H9 (cell line): ENCODE measurements around the gene RCAN3. TPM values are rescaled to one million over a fixed set of nuclear protein-coding genes. Genes with fewer than 3 reads are reported as not detected.
A peak's percentile ranks its signal among the peaks of the same experiment; 100 is the strongest.

Source experiments
- DNase-seq: peaks from one replicate; pipeline ENCODE4 v3.0.0-alpha.2; 2017
- H2AFZ ChIP-seq: one replicate; pipeline ENCODE4 v1.6.1; 2013; ENCODE audit warnings: mild to moderate bottlenecking, low read length, control low read depth, moderate library complexity
- H2AK5ac ChIP-seq: 2 replicates; pipeline ENCODE4 v1.6.1; 2013; ENCODE audit warnings: low read length, control low read depth, mixed read lengths; ENCODE audit not compliant: insufficient read length
- H2BK120ac ChIP-seq: one replicate; pipeline ENCODE4 v1.6.1; 2013; ENCODE audit warnings: low read depth, mild to moderate bottlenecking, low read length, control low read depth, inconsistent platforms; ENCODE audit not compliant: poor library complexity, severe bottlenecking
- H2BK12ac ChIP-seq: 2 replicates; pipeline ENCODE4 v1.6.1; 2013; ENCODE audit warnings: low read length, control low read depth, mixed read lengths, low read depth; ENCODE audit not compliant: insufficient read length
- H2BK15ac ChIP-seq: 2 replicates; pipeline ENCODE4 v1.6.1; 2013; ENCODE audit warnings: low read depth, low read length, control low read depth
- H2BK20ac ChIP-seq: one replicate; pipeline ENCODE4 v1.6.1; 2013; ENCODE audit warnings: low read depth, mild to moderate bottlenecking, low read length, control low read depth, inconsistent platforms; ENCODE audit not compliant: poor library complexity, severe bottlenecking
- H2BK5ac ChIP-seq: 2 replicates; pipeline ENCODE4 v1.6.1; 2013; ENCODE audit warnings: low read length, control low read depth, mixed read lengths; ENCODE audit not compliant: insufficient read length
- H3K14ac ChIP-seq: 2 replicates; pipeline ENCODE4 v1.6.1; 2013; ENCODE audit warnings: low read length, control low read depth; ENCODE audit not compliant: insufficient read depth
- H3K18ac ChIP-seq: 2 replicates; pipeline ENCODE4 v1.6.1; 2013; ENCODE audit warnings: low read depth, mild to moderate bottlenecking, mixed read lengths, low read length, control low read depth; ENCODE audit not compliant: insufficient read length
- H3K23ac ChIP-seq: 2 replicates; pipeline ENCODE4 v1.6.1; 2013; ENCODE audit warnings: low read length, control low read depth, mixed read lengths, low read depth; ENCODE audit not compliant: insufficient read length
- H3K23me2 ChIP-seq: 2 replicates; pipeline ENCODE4 v1.6.1; 2013; ENCODE audit warnings: low read depth, mild to moderate bottlenecking, mixed read lengths, low read length, control low read depth; ENCODE audit not compliant: insufficient read length, poor library complexity, severe bottlenecking
- H3K27ac ChIP-seq: 2 replicates; pipeline ENCODE4 v1.5.1; 2013; ENCODE audit warnings: low read length, control low read depth, mixed read lengths, low read depth; ENCODE audit not compliant: insufficient read length
- H3K27me3 ChIP-seq: 2 replicates; pipeline ENCODE4 v1.6.1; 2013; ENCODE audit warnings: low read length, control low read depth, inconsistent platforms; ENCODE audit not compliant: insufficient read depth
- H3K4ac ChIP-seq: 2 replicates; pipeline ENCODE4 v1.6.1; 2013; ENCODE audit warnings: low read depth, mild to moderate bottlenecking, control low read depth, inconsistent platforms, low read length, moderate library complexity
- H3K4me1 ChIP-seq: 2 replicates; pipeline ENCODE4 v1.6.1; 2013; ENCODE audit warnings: low read length, control low read depth, inconsistent platforms; ENCODE audit not compliant: insufficient read depth
- H3K4me2 ChIP-seq: 2 replicates; pipeline ENCODE4 v1.6.1; 2013; ENCODE audit warnings: low read length, control low read depth, mixed read lengths; ENCODE audit not compliant: insufficient read length, insufficient read depth
- H3K56ac ChIP-seq: 2 replicates; pipeline ENCODE4 v1.6.1; 2013; ENCODE audit warnings: low read depth, mild to moderate bottlenecking, mixed read lengths, low read length, control low read depth; ENCODE audit not compliant: insufficient read length
- H3K79me1 ChIP-seq: 2 replicates; pipeline ENCODE4 v1.6.1; 2013; ENCODE audit warnings: low read depth, mild to moderate bottlenecking, moderate library complexity, low read length, control low read depth, inconsistent platforms; ENCODE audit not compliant: insufficient read depth, poor library complexity, severe bottlenecking
- H3K79me2 ChIP-seq: 2 replicates; pipeline ENCODE4 v1.6.1; 2013; ENCODE audit warnings: low read length, control low read depth, inconsistent platforms; ENCODE audit not compliant: insufficient read depth
- H3K9ac ChIP-seq: 2 replicates; pipeline ENCODE4 v1.6.1; 2013; ENCODE audit warnings: low read length, control low read depth, mixed read lengths; ENCODE audit not compliant: insufficient read length; ENCODE audit errors: extremely low read depth
- H3K9me3 ChIP-seq: one replicate; pipeline ENCODE4 v1.6.1; 2013; ENCODE audit warnings: low read depth, low read length, inconsistent platforms; ENCODE audit not compliant: control insufficient read depth
- H3T11ph ChIP-seq: one replicate; pipeline ENCODE4 v1.6.1; 2013; ENCODE audit warnings: mild to moderate bottlenecking, low read length, control low read depth, inconsistent platforms
- H4K20me1 ChIP-seq: one replicate; pipeline ENCODE4 v1.6.1; 2013; ENCODE audit not compliant: control insufficient read depth, insufficient read length, insufficient read depth
- H4K5ac ChIP-seq: 2 replicates; pipeline ENCODE4 v1.6.1; 2013; ENCODE audit warnings: low read depth, mild to moderate bottlenecking, mixed read lengths, low read length, control low read depth; ENCODE audit not compliant: insufficient read length
- H4K8ac ChIP-seq: replicated peaks from 2 replicates; pipeline ENCODE4 v1.6.1; 2013; ENCODE audit warnings: low read length, control low read depth, mixed read lengths, low read depth; ENCODE audit not compliant: insufficient read length
- H4K91ac ChIP-seq: 2 replicates; pipeline ENCODE4 v1.6.1; 2013; ENCODE audit warnings: low read depth, mild to moderate bottlenecking, moderate library complexity, mixed read lengths, low read length, control low read depth; ENCODE audit not compliant: insufficient read length
- H3K27ac Mint-ChIP-seq, 3 experiments: 2 replicates in 2 of 3; 3 replicates in 1 of 3; pipeline ENCODE4 v1.8.0; 2020 to 2021; ENCODE audit warnings: mixed read lengths in 3 of 3, mild to moderate bottlenecking in 1 of 3, moderate library complexity in 1 of 3
- H3K27me3 Mint-ChIP-seq: 2 replicates; pipeline ENCODE4 v1.8.0; 2021; ENCODE audit warnings: low read depth, mild to moderate bottlenecking, moderate library complexity, mixed read lengths
- H3K36me3 Mint-ChIP-seq, 3 experiments: 2 replicates in 2 of 3; 3 replicates in 1 of 3; pipeline ENCODE4 v1.8.0; 2020 to 2021; ENCODE audit warnings: low read depth in 3 of 3, mixed read lengths in 3 of 3; ENCODE audit not compliant: insufficient read depth in 1 of 3
- H3K4me1 Mint-ChIP-seq, 2 experiments: 2 replicates each; pipeline ENCODE4 v1.8.0; 2020; ENCODE audit warnings: mixed read lengths in 2 of 2
- H3K4me3 Mint-ChIP-seq, 2 experiments: 2 replicates in 1 of 2; 3 replicates in 1 of 2; pipeline ENCODE4 v1.8.0; 2020 to 2021; ENCODE audit warnings: mild to moderate bottlenecking in 2 of 2, mixed read lengths in 2 of 2, moderate library complexity in 1 of 2
- H3K9me3 Mint-ChIP-seq, 2 experiments: 2 replicates in 1 of 2; 3 replicates in 1 of 2; pipeline ENCODE4 v1.8.0; 2020; ENCODE audit warnings: mild to moderate bottlenecking in 2 of 2, mixed read lengths in 2 of 2, moderate library complexity in 1 of 2
- WGBS: extraction: QIAGEN DNeasy Blood & Tissue Kit; methylation state at CpG from one replicate; pipeline ENCODE4 v1.1.7; 2013; ENCODE audit warnings: missing lambda C conversion rate, low lambda C conversion rate, mixed read lengths; ENCODE audit not compliant: insufficient read length; ENCODE audit errors: extremely low coverage; 5-methylcytosine and 5-hydroxymethylcytosine counted together
- total RNA-seq: library from RNA; stranded (reverse); gene quantifications from 2 replicates; pipeline ENCODE4 v1.2.1, GENCODE V29; 2021
- TF ChIP-seq, protein P1 (sequence below): fragments of 200-600 bp; sonication (generic); conservative IDR thresholded peaks from 3 replicates; pipeline ENCODE4 v1.8.0; 2021; ENCODE audit warnings: antibody characterized with exemption, mild to moderate bottlenecking

Gene RCAN3
- total RNA-seq, 1 experiment from 2014 or later, result 13.0 TPM

DNA sequence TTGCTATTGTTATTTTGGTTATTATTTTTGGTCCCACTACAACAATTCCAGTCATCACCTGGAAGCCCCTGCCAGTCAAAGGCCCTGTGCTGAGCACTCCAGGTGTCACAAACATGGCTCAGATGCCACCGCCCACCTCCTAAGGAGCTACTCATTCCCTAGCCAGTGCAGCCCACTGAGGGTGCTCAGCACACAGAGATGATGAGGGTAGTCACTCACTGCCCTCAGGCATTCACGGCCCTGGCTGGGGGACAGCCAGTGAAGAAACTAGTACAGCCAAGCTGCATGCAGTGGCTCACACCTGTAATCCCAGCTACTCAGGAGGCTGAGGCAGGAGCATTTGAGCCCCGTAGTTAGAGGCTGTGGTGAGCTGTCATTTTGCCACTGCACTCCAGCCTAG, 44.8 kb upstream of the RCAN3 start:
- no peaks in the 10 kb centered on the region for H3K27me3 ChIP-seq
- no peak overlapping the region for H3K9ac ChIP-seq
- no CpG with 5 or more reads among the region's 3 CpGs for WGBS
- H4K5ac ChIP-seq, result no peak overlapping the region
- no peaks in the 10 kb centered on the region for H3K27me3 Mint-ChIP-seq
- H3K4me2 ChIP-seq, result no peak overlapping the region
- H2BK12ac ChIP-seq, result no peak overlapping the region
- no peak overlapping the region for H2AK5ac ChIP-seq
- H3K56ac ChIP-seq, result no peak overlapping the region
- H2BK15ac ChIP-seq, result no peak overlapping the region
- H4K91ac ChIP-seq, result no peak overlapping the region
- peaks cover 0 to 4% of the 10 kb centered on the region in 2 experiments; a peak in 2 of 4 replicates for H3K4me1 Mint-ChIP-seq
- H3K4me3 Mint-ChIP-seq, result no peak overlapping the region
- H3K79me1 ChIP-seq, result no peaks in the 10 kb centered on the region
- H3K18ac ChIP-seq, result no peak overlapping the region
- no peak overlapping the region for H2BK120ac ChIP-seq
- peaks cover 6 to 10% (median 9%) of the 10 kb centered on the region in 3 experiments; a peak in 4 of 7 replicates for H3K36me3 Mint-ChIP-seq
- H3K23ac ChIP-seq, result no peak overlapping the region
- H3K9me3 Mint-ChIP-seq, result peaks cover 2 to 4% of the 10 kb centered on the region in 2 experiments; a peak in 2 of 5 replicates
- no peak for DNase-seq
- H4K8ac ChIP-seq, result no peak overlapping the region
- H3K79me2 ChIP-seq, result no peaks in the 10 kb centered on the region
- H3K4ac ChIP-seq, result no peak overlapping the region
- H3K27ac Mint-ChIP-seq, result peak overlapping the region in 1 of 3 experiments; percentile 31; a peak in 1 of 7 replicates
- no peak overlapping the region for H2BK5ac ChIP-seq
- no peak overlapping the region for H3K27ac ChIP-seq
- no peaks in the 10 kb centered on the region for H3K4me1 ChIP-seq
- no peak overlapping the region for H3T11ph ChIP-seq
- H4K20me1 ChIP-seq, result no peaks in the 10 kb centered on the region
- no peak overlapping the region for H2AFZ ChIP-seq
- TF ChIP-seq, protein P1, sequence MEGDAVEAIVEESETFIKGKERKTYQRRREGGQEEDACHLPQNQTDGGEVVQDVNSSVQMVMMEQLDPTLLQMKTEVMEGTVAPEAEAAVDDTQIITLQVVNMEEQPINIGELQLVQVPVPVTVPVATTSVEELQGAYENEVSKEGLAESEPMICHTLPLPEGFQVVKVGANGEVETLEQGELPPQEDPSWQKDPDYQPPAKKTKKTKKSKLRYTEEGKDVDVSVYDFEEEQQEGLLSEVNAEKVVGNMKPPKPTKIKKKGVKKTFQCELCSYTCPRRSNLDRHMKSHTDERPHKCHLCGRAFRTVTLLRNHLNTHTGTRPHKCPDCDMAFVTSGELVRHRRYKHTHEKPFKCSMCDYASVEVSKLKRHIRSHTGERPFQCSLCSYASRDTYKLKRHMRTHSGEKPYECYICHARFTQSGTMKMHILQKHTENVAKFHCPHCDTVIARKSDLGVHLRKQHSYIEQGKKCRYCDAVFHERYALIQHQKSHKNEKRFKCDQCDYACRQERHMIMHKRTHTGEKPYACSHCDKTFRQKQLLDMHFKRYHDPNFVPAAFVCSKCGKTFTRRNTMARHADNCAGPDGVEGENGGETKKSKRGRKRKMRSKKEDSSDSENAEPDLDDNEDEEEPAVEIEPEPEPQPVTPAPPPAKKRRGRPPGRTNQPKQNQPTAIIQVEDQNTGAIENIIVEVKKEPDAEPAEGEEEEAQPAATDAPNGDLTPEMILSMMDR, result no peak
- H3K23me2 ChIP-seq, result no peaks in the 10 kb centered on the region
- H3K9me3 ChIP-seq, result no peaks in the 10 kb centered on the region
- H3K14ac ChIP-seq, result 0 out of 2 replicates have a peak overlapping the region, but pooled peaks have one; percentile 25
- H2BK20ac ChIP-seq, result no peak overlapping the region
